SW 1271 (cell line): ENCODE measurements around the gene ZNF853.
"Not testable (repeated sequence)": the region's sequence is repeated elsewhere in the genome, so short reads cannot be mapped to it uniquely, and the experiment has no call there.

ENCODE experiments used
- DNase-seq, 2 experiments: peaks; one replicate each; lab custom pipeline; 2025; lab: John Stamatoyannopoulos, UW

The ZNF853 gene

GRCh38 chr7:6652446-6653011 is 37.1 kb downstream of the ZNF853 start:
- DNase-seq = no peak

GRCh38 chr7:6653071-6654003 is 37.9 kb downstream of the ZNF853 start:
- DNase-seq = no peak

GRCh38 chr7:6654113-6654841 is 38.9 kb downstream of the ZNF853 start:
- DNase-seq = no peak

- DNase-seq = no peak
These were observed 39.6 kb downstream of the ZNF853 start for GRCh38 chr7:6654842-6655610.

- DNase-seq = no peak
These were observed 40.4 kb downstream of the ZNF853 start for GRCh38 chr7:6655636-6656385.

- no peak for DNase-seq
These were observed 41.0 kb downstream of the ZNF853 start for GRCh38 chr7:6656413-6656812.

GRCh38 chr7:6658618-6659345 is 43.4 kb downstream of the ZNF853 start:
- no peak for DNase-seq

GRCh38 chr7:6670851-6671250 is 55.4 kb downstream of the ZNF853 start:
- not testable (repeated sequence) for DNase-seq
